Activated CD8-positive, alpha-beta T cell treated with anti-CD3 and anti-CD28 coated beads for 36 hours (primary cell): ENCODE measurements around the gene FHL1. TPM values are rescaled to one million over a fixed set of nuclear protein-coding genes. Genes with fewer than 3 reads are reported as not detected.
A peak's percentile ranks its signal among the peaks of the same experiment; 100 is the strongest.

Experiments
- ATAC-seq: fragments of 200-7000 bp; cut with Tn5 transposase; one replicate; pipeline ENCODE4 v1.10.0; 2021; ENCODE audit warnings: mild to moderate bottlenecking, moderate library complexity
- CTCF ChIA-PET: fragments of 350-600 bp; sonication (Branson Sonifier 250); formaldehyde crosslinking; loops from one replicate; lab custom pipeline; 2021; ENCODE audit warnings: antibody characterized with exemption; lab: Charles Lee
- POLR2A ChIA-PET: fragments of 350-600 bp; sonication (Branson Sonifier 250); formaldehyde crosslinking; loops from one replicate; lab custom pipeline; 2021; ENCODE audit warnings: antibody characterized with exemption; lab: Charles Lee
- DNase-seq: peaks from one replicate; pipeline ENCODE4 v3.0.0-alpha.2; 2020
- H3K27ac Mint-ChIP-seq: one replicate; pipeline ENCODE4 v1.8.0; 2021; ENCODE audit warnings: mild to moderate bottlenecking, mixed read lengths
- H3K27me3 Mint-ChIP-seq: one replicate; pipeline ENCODE4 v1.8.0; 2021; ENCODE audit warnings: mixed read lengths
- H3K36me3 Mint-ChIP-seq: one replicate; pipeline ENCODE4 v1.8.0; 2021; ENCODE audit warnings: low read depth, mixed read lengths
- H3K4me1 Mint-ChIP-seq: one replicate; pipeline ENCODE4 v1.8.0; 2021; ENCODE audit warnings: low read depth, mixed read lengths
- H3K4me3 Mint-ChIP-seq: one replicate; pipeline ENCODE4 v1.8.0; 2021; ENCODE audit warnings: mild to moderate bottlenecking, moderate library complexity, mixed read lengths
- H3K9me3 Mint-ChIP-seq: one replicate; pipeline ENCODE4 v1.8.0; 2021; ENCODE audit warnings: mixed read lengths
- CTCF ChIP-seq: fragments of 200-600 bp; IDR thresholded peaks from one replicate; pipeline ENCODE4 v1.8.0; 2022; ENCODE audit warnings: antibody characterized with exemption, mild to moderate bottlenecking
- intact Hi-C: fragments of 100-400 bp; cut with micrococcal nuclease; formaldehyde crosslinking; loops from one replicate; pipeline ENCODE4 v1.10.0; 2022
- total RNA-seq, 2 experiments: library from RNA; stranded (reverse); gene quantifications; one replicate each; pipeline ENCODE4 v1.2.3, GENCODE V29; 2021

FHL1 gene
- total RNA-seq, 2 experiments from 2014 or later: 17.9 to 18.4 TPM

DNA sequence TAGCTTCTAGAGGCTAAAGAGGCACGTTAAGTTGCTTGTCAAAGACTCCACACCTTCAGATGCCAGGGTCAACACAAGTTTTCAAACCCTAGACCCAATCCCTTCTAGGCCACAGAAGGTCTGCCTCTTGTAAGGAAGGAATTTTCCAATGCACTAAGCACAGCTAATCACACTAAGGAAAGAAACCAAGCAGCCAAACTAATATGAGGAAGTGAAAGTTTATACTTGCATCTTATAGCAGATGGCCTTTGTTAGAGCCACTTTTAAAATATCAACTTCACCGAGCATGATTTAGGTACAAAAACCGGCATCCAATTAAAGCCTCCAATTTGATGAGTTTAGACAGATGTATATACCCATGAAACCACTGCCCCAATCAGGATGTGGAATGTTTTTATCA is 9.9 kb downstream of the FHL1 start:
- CTCF ChIA-PET: interaction anchor here (1.3 kb wide), 1 partner anchor 129 kb away, joined by 3 read pairs; no protein-coding TSS in a partner anchor
- H3K9me3 Mint-ChIP-seq: no peaks in the 10 kb centered on the region
- H3K4me3 Mint-ChIP-seq: no peak overlapping the region
- H3K36me3 Mint-ChIP-seq: no peaks in the 10 kb centered on the region
- no peak for ATAC-seq
- POLR2A ChIA-PET: no interaction called here
- no peak overlapping the region for H3K27ac Mint-ChIP-seq
- no peak for TF ChIP-seq CTCF
- intact Hi-C loops: no loop called here
- H3K27me3 Mint-ChIP-seq: no peaks in the 10 kb centered on the region
- H3K4me1 Mint-ChIP-seq: peaks cover 11% of the 10 kb centered on the region
- no peak for DNase-seq

DNA sequence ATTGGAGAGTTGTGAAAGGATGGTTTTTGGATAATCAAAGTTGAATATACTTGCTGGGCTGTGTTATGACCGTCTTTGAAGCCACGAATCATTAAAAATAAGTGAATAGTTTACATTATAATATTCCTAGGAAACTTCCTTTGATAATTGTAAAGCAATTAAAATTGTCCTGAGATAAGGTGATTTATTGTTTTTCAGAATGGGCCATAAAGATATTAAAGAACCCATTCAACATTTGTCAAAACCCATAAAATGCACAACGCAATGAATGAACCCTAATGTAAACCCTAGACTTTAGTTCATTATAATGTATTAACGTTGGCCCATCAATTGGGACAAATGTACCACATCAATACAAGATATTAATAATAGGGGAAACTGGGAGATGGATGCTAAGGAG is 11.4 kb downstream of the FHL1 start:
- no peaks in the 10 kb centered on the region for H3K9me3 Mint-ChIP-seq
- ChIA-PET POLR2A (no interaction called here), CTCF (interaction anchor here (1.1 kb wide), 1 partner anchor 133 kb away, joined by 3 read pairs; no protein-coding TSS in a partner anchor)
- DNase-seq (no peak), ATAC-seq (no peak)
- TF ChIP-seq CTCF: no peak
- intact Hi-C loops: no loop called here
- H3K27ac Mint-ChIP-seq: no peak overlapping the region
- no peaks in the 10 kb centered on the region for H3K36me3 Mint-ChIP-seq
- H3K4me1 Mint-ChIP-seq: peaks cover 11% of the 10 kb centered on the region
- H3K4me3 Mint-ChIP-seq: no peak overlapping the region
- H3K27me3 Mint-ChIP-seq: no peaks in the 10 kb centered on the region

GRCh38 chrX:136159611-136160025 is 12.3 kb downstream of the FHL1 start:
- TF ChIP-seq CTCF: no peak
- Mint-ChIP-seq H3K9me3 (no peaks in the 10 kb centered on the region), H3K4me1 (peaks cover 11% of the 10 kb centered on the region), H3K36me3 (no peaks in the 10 kb centered on the region), H3K27me3 (no peaks in the 10 kb centered on the region), H3K27ac (no peak overlapping the region), H3K4me3 (no peak overlapping the region)
- intact Hi-C loops: no loop called here
- DNase-seq: no peak
- CTCF ChIA-PET: interaction anchor here (1.1 to 1.7 kb wide), 2 partner anchors 131 to 134 kb away, joined by 3 to 7 read pairs; no protein-coding TSS in a partner anchor
- POLR2A ChIA-PET: no interaction called here
- ATAC-seq: no peak

GRCh38 chrX:136162827-136163570 is 15.7 kb downstream of the FHL1 start:
- Mint-ChIP-seq H3K27ac (no peak overlapping the region), H3K9me3 (no peaks in the 10 kb centered on the region), H3K4me3 (no peak overlapping the region), H3K36me3 (no peaks in the 10 kb centered on the region), H3K4me1 (no peaks in the 10 kb centered on the region), H3K27me3 (no peaks in the 10 kb centered on the region)
- intact Hi-C loops: loop anchor here (1.0 kb wide), 1 partner anchor 135 kb away; no protein-coding TSS in a partner anchor
- DNase-seq (peak; percentile 63), ATAC-seq (peak; percentile 79)
- ChIA-PET CTCF (interaction anchor here (0.6 to 3.7 kb wide), 25 partner anchors 8 to 176 kb away, joined by 3 to 77 read pairs (median 3); no protein-coding TSS in a partner anchor), POLR2A (interaction anchor here (0.7 kb wide), 1 partner anchor 97 kb away, joined by 3 read pairs; no protein-coding TSS in a partner anchor)
- TF ChIP-seq CTCF: peak; percentile 59

DNA sequence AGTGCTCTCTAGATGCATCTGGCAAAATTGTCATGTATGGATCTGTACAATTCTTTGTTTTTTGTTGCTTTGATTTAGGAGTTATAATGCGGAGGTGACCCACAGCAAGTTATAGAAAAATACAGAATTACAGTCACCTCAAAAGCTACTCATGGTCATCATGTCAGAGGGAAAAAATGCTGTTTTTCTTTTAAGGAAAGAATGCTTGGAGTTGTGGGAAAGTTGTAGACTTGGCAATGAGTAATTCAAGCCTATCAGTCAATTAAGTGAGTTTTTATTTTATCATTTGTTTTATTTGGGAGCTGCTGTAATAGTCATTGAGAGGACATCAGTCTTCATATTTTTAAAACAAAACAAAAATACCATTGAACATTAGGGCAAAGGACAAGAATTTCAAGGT is 16.4 kb downstream of the FHL1 start:
- ChIA-PET POLR2A (interaction anchor here (0.7 kb wide), 1 partner anchor 96 kb away, joined by 3 read pairs; no protein-coding TSS in a partner anchor), CTCF (interaction anchor here (0.8 to 3.7 kb wide), 12 partner anchors 10 to 135 kb away, joined by 3 to 77 read pairs (median 4); no protein-coding TSS in a partner anchor)
- DNase-seq: no peak
- no peaks in the 10 kb centered on the region for H3K27me3 Mint-ChIP-seq
- no peaks in the 10 kb centered on the region for H3K4me1 Mint-ChIP-seq
- H3K4me3 Mint-ChIP-seq: no peak overlapping the region
- H3K9me3 Mint-ChIP-seq: no peaks in the 10 kb centered on the region
- H3K36me3 Mint-ChIP-seq: no peaks in the 10 kb centered on the region
- intact Hi-C loops: no loop called here
- TF ChIP-seq CTCF: no peak
- H3K27ac Mint-ChIP-seq: no peak overlapping the region
- ATAC-seq: no peak
